NCI-H524 treated with DMSO at 0.1 percent for 48 hours (cell line): Measurements from ENCODE around the gene PARD3.
"Not testable (repeated sequence)": the region's sequence is repeated elsewhere in the genome, so short reads cannot be mapped to it uniquely, and the experiment has no call there.

ENCODE experiments used
- DNase-seq: peaks from one replicate; lab custom pipeline; 2025; lab: John Stamatoyannopoulos, UW

PARD3 gene

GRCh38 chr10:34067741-34068140, 747.4 kb downstream of the PARD3 start:
- not testable (repeated sequence) for DNase-seq

GRCh38 chr10:34063592-34063991, 751.5 kb downstream of the PARD3 start:
- no peak for DNase-seq

GRCh38 chr10:34061841-34062240, 753.3 kb downstream of the PARD3 start:
- DNase-seq: no peak
